Pancreas (tissue), 10 donors: Measurements from ENCODE around the gene USP53. TPM values are rescaled to one million over a fixed set of nuclear protein-coding genes. Genes with fewer than 3 reads are reported as not detected.

Experiments
- ATAC-seq, 4 donors: fragments of 200-7000 bp; cut with Tn5 transposase; one replicate each; pipeline versions ENCODE4 v1.8.0 to v1.9.1; 2020; ENCODE audit warnings: mild to moderate bottlenecking in 4 of 4, moderate library complexity in 4 of 4
- DNase-seq, 6 donors: peaks; one replicate each; pipeline ENCODE4 v3.0.0-alpha.2; 2020
- FAIRE-seq: peaks from 2 replicates; lab custom pipeline; 2012; peaks lifted over from hg19 to GRCh38; lab: Jason Lieb, UNC
- H3K27ac ChIP-seq, 4 donors: fragments of 200-600 bp; sonication (generic); 1 replicate in 3 of 4; 2 replicates in 1 of 4; pipeline versions ENCODE4 v1.5.0 to v1.8.0; 2020
- H3K27me3 ChIP-seq, 4 donors: fragments of 200-600 bp; one replicate each; pipeline ENCODE4 v1.8.0; 2021
- H3K36me3 ChIP-seq, 3 donors: fragments of 200-600 bp; sonication (generic) in 1 of 3; one replicate each; pipeline versions ENCODE4 v1.5.0 to v1.8.0; 2020 to 2021
- H3K4me1 ChIP-seq, 3 donors: fragments of 200-600 bp; one replicate each; pipeline ENCODE4 v1.8.0; 2021
- H3K4me3 ChIP-seq, 4 donors: fragments of 200-600 bp; sonication (generic) in 2 of 4; one replicate each; pipeline versions ENCODE4 v1.5.0 to v1.8.0; 2020 to 2021
- H3K9me3 ChIP-seq, 4 donors: fragments of 200-600 bp; one replicate each; pipeline ENCODE4 v1.8.0; 2021
- CTCF ChIP-seq, 4 donors: fragments of 200-600 bp; sonication (generic) in 3 of 4; IDR thresholded peaks; one replicate each; pipeline versions ENCODE4 v1.5.0 to v1.8.0; 2021; ENCODE audit warnings: antibody characterized with exemption in 4 of 4
- WGBS, 2 donors: extraction: QIAGEN DNeasy Blood & Tissue Kit; methylation state at CpG; one replicate each; pipeline ENCODE4 v1.1.7; 2013; 5-methylcytosine and 5-hydroxymethylcytosine counted together
- intact Hi-C, 3 donors: fragments of 100-400 bp; cut with DNase I; formaldehyde crosslinking; loops; one replicate each; pipeline versions ENCODE4 v1.11.1 to v1.14.2; 2022
- polyA plus RNA-seq, 2 donors: library from polyadenylated mRNA; stranded (reverse); fragments of 200-250 nt; gene quantifications; one replicate each; pipeline ENCODE4 v1.2.3, GENCODE V29; 2013
- total RNA-seq, 6 donors: library from RNA; stranded (reverse); fragmentation: NEBNext Ultra II Directional in 4 of 6; extraction: Animal tissue kit (Norgen Biotek cat#: 25700) in 4 of 6; gene quantifications; one replicate each; pipeline versions ENCODE4 v1.2.1 to v1.2.4, GENCODE V29; 2021 to 2023
- donor health status: healthy with polysubstance abuse.
- donor health status: DM: no; HTN: no; CAD: no; lungs with moderate emphysema.
- donor health status: DM: no; HTN: no; CAD: no.
- donor health status: control.
- donor health status: control.
- donor health status: Bipolar disorder and iron deficiency.
- donor health status: DM: yes; HTN: yes; CAD: no.
- donor health status: DM: no; HTN: no; CAD: no.
- donor health status: DM: no; HTN: no; CAD: no.
- donor health status: DM: yes; HTN: yes; CAD: no.

The USP53 gene
- total and polyA plus RNA-seq, 8 donors, result 11.2 to 21.2 (median 15.4) TPM

GRCh38 chr4:119218093-119218492 lies 5.6 kb downstream of the USP53 start:
- H3K27ac ChIP-seq, result no peak overlapping the region
- peaks cover 0 to 16% (median 4%) of the 10 kb centered on the region in 3 donors for H3K4me1 ChIP-seq
- FAIRE-seq (no peak), ATAC-seq (no peak), DNase-seq (no peak)
- peaks cover 0 to 21% (median 3%) of the 10 kb centered on the region in 3 donors for H3K36me3 ChIP-seq
- H3K4me3 ChIP-seq, result no peak overlapping the region
- 87 to 94% methylated on average over 1 of the region's 1 CpG for WGBS, 2 donors
- no peaks in the 10 kb centered on the region for H3K9me3 ChIP-seq
- intact Hi-C loops, result no loop called here
- H3K27me3 ChIP-seq, result no peaks in the 10 kb centered on the region
- TF ChIP-seq CTCF (IDR thresholded peaks at IDR 0.05), result no peak

- ATAC-seq, result no peak
- WGBS, 2 donors, result 80 to 88% methylated on average over 4 of the region's 4 CpGs
- DNase-seq, result no peak
Measured at GRCh38 chr4:119221412-119221811, 8.9 kb downstream of the USP53 start.

GRCh38 chr4:119227690-119228089 lies 15.2 kb downstream of the USP53 start:
- no peak overlapping the region for H3K27ac ChIP-seq
- DNase-seq, result no peak
- intact Hi-C loops, result no loop called here
- H3K27me3 ChIP-seq, result no peaks in the 10 kb centered on the region
- no peak for ATAC-seq
- FAIRE-seq, result no peak
- TF ChIP-seq CTCF (IDR thresholded peaks at IDR 0.05), result no peak
- no peaks in the 10 kb centered on the region for H3K9me3 ChIP-seq
- H3K36me3 ChIP-seq, result peaks cover 0 to 5% (median 0%) of the 10 kb centered on the region in 3 donors
- H3K4me1 ChIP-seq, result peaks cover 0 to 5% (median 3%) of the 10 kb centered on the region in 3 donors
- no peak overlapping the region for H3K4me3 ChIP-seq

More at GRCh38 chr4:119221412-119221811, 8.9 kb downstream of the USP53 start:
- Histone ChIP-seq H3K9me3 (no peaks in the 10 kb centered on the region), H3K27me3 (no peaks in the 10 kb centered on the region), H3K4me3 (no peak overlapping the region), H3K4me1 (peaks cover 0 to 11% (median 4%) of the 10 kb centered on the region in 3 donors), H3K36me3 (peaks cover 0 to 21% (median 3%) of the 10 kb centered on the region in 3 donors), H3K27ac (no peak overlapping the region)
- intact Hi-C loops, result no loop called here
- no peak for FAIRE-seq
- TF ChIP-seq CTCF (IDR thresholded peaks at IDR 0.05), result no peak

- Histone ChIP-seq H3K27me3 (no peaks in the 10 kb centered on the region), H3K27ac (no peak overlapping the region), H3K4me1 (peaks cover 6 to 13% (median 9%) of the 10 kb centered on the region in 3 donors), H3K9me3 (no peaks in the 10 kb centered on the region), H3K4me3 (no peak overlapping the region), H3K36me3 (peaks cover 0 to 5% (median 0%) of the 10 kb centered on the region in 3 donors)
- TF ChIP-seq CTCF (IDR thresholded peaks at IDR 0.05), result no peak
- WGBS, 2 donors, result 94 to 97% methylated on average over 3 of the region's 3 CpGs
- intact Hi-C loops, result no loop called here
- FAIRE-seq (no peak), ATAC-seq (no peak), DNase-seq (no peak)
Measured at GRCh38 chr4:119228406-119228805, 15.9 kb downstream of the USP53 start.

- Histone ChIP-seq H3K4me1 (peaks cover 6 to 19% (median 9%) of the 10 kb centered on the region in 3 donors), H3K36me3 (peaks cover 0 to 5% (median 0%) of the 10 kb centered on the region in 3 donors), H3K4me3 (no peak overlapping the region), H3K27ac (no peak overlapping the region), H3K27me3 (no peaks in the 10 kb centered on the region), H3K9me3 (no peaks in the 10 kb centered on the region)
- DNase-seq (no peak), FAIRE-seq (no peak), ATAC-seq (no peak)
- intact Hi-C loops, result no loop called here
- WGBS, 2 donors, result 75 to 85% methylated on average over 4 of the region's 4 CpGs
- TF ChIP-seq CTCF (IDR thresholded peaks at IDR 0.05), result no peak
Measured at GRCh38 chr4:119229908-119230687, 17.6 kb downstream of the USP53 start.
